Left colon (tissue), 2 donors: ENCODE data around the gene EYS. TPM values are rescaled to one million over a fixed set of nuclear protein-coding genes. Genes with fewer than 3 reads are reported as not detected.

Experiments
- ATAC-seq: fragments of 200-7000 bp; cut with Tn5 transposase; one replicate; pipeline ENCODE4 v1.9.1; 2020; ENCODE audit warnings: mild to moderate bottlenecking, moderate library complexity
- DNase-seq, 2 donors: peaks; one replicate each; pipeline ENCODE4 v3.0.0-alpha.2; 2020
- intact Hi-C, 2 donors: fragments of 100-400 bp; cut with DNase I in 1 of 2; cut with micrococcal nuclease in 1 of 2; formaldehyde crosslinking; loops; one replicate each; pipeline versions ENCODE4 v1.11.2 to v1.14.0; 2022; cut with DNase I, micrococcal nuclease
- total RNA-seq, 2 donors: library from RNA; stranded (reverse); fragmentation: NEBNext Ultra II Directional; extraction: Animal tissue kit (Norgen Biotek cat#: 25700); gene quantifications; one replicate each; pipeline ENCODE4 v1.2.1, GENCODE V29; 2021
- donor health status: DM: no; HTN: no; CAD: no.
- donor health status: DM: yes; HTN: yes; CAD: no.

EYS gene
- total RNA-seq, 2 donors from 2014 or later = 0.59 to 1.3 TPM

DNA sequence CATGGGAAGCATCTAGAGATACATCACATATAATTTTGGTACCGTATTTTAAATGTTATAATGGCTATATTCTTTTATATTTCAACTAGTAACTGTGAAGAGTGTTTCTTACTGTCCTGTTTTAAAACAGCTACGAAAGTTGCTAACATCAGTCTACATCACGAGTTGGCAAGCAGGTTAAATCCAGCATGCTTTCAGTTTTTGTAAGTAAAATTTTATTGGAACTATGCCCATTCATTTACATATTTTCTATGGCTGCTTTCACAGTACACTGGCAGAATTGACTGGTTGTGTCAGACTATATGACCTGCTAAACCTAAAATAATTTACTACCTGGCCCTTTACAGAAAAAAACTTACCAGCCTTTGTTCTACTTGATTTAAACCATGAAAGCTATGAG is 1593.3 kb downstream of the EYS start:
- no peak for ATAC-seq
- intact Hi-C loops = no loop called here
- DNase-seq = no peak

DNA sequence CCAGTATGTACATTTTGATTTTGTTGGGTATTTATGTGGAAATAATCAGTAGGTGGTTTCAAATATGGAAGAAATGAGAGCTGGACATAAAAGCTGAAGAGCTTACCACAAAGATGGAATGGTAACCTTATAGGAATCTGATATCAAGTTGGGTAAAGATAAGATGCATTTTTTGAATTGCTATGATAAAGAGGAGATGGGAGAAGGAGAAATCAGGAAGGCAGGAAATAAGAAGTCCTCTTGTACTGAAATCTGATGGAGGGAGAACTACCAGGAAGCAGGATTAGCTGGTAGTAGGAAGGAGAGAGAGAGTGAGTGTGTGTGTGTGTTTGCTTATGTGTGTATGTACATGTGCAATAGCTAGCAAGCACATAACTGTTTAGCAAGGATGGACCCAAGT is 1603.0 kb downstream of the EYS start:
- no peak for DNase-seq
- ATAC-seq = no peak
- intact Hi-C loops = no loop called here

DNA sequence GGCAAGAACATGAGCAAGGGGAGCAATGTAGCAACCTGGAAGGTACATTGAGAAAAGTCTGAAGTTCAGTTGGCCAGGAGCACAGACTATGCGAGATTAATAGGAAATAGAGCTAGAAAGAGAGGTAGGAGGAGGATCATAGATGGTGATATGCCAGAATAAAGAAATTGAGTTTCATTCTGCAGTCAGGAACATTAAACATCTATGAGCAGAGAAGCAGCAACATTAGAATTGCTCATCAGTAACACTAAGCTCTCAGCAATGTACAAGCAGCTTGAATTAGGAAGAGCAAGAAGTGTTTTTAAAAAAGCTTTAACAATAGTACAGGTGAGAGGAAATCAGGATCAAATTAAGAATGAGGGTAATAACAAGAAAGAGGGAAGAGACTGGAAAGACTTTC is 1603.5 kb downstream of the EYS start:
- intact Hi-C loops = no loop called here

DNA sequence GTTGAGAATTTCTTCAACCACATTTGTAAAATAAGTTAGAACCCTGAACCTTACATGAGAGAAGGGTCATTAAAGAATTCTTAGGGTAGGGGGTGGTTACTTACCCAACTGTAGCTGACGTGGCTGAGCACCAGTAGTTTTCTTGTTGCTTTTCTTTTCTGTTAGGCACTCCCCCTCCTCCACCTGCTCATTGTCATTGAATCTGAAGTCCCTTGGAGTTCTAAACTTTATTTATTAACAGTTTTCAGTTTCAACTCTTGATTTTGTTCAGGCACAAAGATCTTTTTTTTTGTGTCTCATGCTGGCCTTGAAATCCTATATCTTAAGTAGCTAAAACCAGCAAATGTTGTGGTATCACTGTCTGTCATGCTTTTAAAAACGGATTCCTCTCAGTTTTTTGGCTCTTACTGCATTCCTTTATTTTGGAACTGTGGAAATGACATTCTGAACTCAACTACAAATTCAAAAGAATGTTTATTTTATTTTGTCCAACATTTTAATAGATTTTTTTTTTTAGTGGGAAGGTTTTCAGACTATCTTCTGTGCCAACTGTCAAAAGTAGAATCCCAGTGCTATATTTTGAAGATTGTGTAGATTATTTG is 1606.2 kb downstream of the EYS start:
- DNase-seq = no peak
- intact Hi-C loops = no loop called here
- no peak for ATAC-seq

More for the DNA sequence above, 1603.5 kb downstream of the EYS start:
- no peak for DNase-seq
- ATAC-seq = no peak

DNA sequence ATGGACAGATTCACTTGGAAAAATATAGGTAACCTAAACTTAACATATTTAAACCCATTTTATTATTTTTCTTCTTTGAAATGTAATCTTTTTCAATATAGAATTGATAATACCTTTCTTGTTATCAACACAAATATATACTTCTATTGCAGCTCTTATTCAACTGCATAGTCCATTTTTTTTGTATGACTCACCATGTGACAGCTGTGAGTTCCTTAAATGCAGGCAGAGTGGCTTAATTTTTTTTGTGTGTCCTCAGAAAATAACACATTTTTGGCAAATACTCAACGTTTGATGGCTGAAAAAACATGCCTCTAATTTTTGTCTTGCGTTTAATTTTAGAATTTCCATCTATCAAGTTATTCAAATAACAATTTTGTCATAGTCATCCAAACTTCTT is 1616.7 kb downstream of the EYS start:
- ATAC-seq = no peak
- intact Hi-C loops = no loop called here
- no peak for DNase-seq

DNA sequence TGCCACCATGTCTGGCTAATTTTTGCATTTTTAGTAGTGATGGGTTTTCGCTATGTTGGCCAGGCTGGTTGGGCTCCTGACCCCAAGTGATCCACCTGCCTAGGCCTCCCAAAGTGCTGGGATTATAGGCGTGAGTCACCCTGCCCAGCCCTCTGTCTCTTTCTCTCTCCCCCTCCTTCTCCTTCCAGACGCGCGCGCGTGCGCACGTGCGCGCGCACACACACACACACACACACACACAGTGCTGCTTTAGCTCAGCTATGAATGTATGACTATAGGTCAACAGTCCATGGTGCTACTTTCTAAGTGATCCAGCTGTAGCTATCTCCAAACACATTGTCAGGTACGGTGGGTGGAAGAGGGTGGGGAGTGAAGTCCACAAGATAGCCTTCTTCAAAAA is 1621.9 kb downstream of the EYS start:
- intact Hi-C loops = no loop called here
- ATAC-seq = peak; percentile 50
- peak; percentile 23 to 30 for DNase-seq

DNA sequence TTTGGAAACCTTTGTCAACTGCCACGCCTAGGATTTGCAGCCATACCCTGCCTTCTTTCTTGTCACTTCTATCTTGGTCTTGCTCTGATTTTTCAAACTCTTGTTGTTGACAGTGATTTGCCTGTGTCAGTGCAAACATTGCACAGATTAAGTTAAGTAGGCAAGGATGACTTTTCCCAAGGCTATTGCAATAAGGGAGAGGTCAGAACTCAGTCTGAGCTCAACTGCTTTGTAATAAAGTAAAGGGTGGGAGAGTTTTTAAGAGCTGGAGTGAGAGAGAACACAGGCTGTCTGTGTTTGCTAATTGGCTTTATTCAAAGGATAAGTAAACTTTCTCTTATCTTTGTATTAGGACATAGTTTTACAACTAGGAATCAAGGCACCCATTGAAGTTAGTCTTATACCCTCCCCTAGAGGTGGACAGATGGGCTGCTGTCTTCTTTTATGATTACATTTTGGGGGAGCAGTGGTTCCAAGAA is 1622.8 kb downstream of the EYS start:
- intact Hi-C loops = no loop called here
- ATAC-seq (peak; percentile 95), DNase-seq (no peak)

DNA sequence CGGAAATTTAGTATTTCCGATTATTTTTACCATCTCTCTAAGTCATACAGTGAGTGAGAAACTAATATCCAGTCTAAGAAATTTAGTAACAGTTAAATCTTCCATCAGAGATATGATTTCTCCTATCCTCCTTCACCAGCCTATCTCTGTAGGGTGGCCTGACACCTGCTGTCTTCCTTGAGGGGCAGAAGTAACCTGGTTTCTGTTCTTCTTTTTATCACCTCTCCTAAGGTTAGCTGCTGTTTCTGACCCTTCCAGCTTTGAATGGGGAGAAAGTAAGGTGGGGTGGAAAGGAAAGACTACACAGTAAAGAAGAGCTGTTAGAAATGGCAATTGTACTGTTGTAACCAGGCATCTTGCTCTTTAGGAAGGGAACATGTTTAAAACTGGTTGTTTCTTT is 1623.8 kb downstream of the EYS start:
- intact Hi-C loops = no loop called here
- no peak for ATAC-seq
- no peak for DNase-seq

DNA sequence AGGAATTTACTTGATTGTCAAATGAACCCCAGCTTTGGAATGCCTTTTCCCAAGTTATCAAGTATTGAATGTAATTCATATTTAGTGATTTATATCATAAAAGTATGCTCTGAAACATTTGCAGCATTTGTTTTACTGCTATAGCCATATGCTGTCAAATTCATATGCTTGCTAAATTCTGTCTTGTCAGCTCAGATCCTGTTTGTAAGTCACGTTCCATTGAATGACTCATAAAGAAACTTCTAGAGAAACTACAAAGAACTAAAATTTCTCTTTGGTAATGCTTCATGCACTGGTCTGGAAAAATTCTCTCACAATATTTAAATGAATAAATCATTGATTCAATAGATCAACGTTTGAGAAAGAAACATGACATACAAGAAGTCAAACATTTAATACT is 1625.6 kb downstream of the EYS start:
- DNase-seq = no peak
- intact Hi-C loops = no loop called here
- no peak for ATAC-seq

DNA sequence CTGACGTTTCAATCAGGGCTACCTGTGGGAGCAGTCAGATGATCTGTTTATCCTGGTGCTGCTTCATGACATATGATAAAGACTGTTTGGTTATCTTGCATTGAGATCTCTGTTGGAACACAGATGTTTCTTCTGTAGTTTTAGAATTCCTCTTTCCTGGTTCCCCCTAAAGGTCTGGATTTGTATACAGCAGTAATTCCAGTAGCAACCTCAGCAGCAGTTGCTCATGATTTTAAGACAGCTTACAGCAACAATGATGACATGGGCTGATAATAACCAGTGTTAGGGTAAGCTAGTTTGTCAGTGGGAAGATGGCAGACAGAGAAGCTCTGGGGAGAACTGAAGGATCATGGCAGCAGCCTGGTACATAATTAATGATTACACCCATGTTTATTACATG is 1632.0 kb downstream of the EYS start:
- intact Hi-C loops = no loop called here
- DNase-seq = no peak
- ATAC-seq = no peak

DNA sequence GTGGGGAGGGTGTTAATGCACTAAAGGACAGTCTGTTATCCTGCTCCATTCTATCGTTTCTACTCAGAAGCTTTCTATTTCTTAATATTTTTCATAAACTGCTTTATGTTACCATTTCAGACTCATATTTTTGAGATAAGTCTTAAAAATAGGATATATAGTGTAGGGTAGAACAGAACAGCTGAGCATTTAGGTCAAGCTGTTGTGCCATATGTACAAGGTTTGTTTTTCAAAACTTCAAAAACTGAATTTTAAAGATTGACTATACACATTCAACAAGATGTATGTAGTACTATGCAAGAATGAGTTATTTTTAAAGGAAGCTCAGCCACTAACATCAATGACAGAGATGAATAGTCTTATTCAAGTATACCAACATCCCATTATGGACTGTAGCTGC is 1634.3 kb downstream of the EYS start:
- no peak for DNase-seq
- intact Hi-C loops = no loop called here
- no peak for ATAC-seq

DNA sequence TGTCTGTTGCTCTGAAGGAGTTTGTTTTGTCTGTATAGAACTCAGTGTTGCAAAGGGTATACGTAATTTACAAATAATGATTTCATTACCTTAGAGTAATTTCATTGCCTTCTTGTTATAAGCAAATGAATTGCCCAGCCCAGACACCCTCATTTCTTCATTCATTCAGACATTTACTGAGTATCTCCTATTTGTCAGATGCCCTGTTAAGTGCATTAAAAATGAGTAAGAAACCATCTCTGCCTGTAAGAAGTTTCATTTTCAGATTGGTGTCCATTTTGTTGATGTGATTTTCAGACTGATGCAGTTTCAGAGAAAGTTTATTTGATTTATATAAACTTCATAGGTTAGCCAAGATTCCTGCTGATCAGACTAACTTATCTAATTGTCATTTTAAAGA is 1642.1 kb downstream of the EYS start:
- DNase-seq (no peak), ATAC-seq (no peak)
- intact Hi-C loops = no loop called here

DNA sequence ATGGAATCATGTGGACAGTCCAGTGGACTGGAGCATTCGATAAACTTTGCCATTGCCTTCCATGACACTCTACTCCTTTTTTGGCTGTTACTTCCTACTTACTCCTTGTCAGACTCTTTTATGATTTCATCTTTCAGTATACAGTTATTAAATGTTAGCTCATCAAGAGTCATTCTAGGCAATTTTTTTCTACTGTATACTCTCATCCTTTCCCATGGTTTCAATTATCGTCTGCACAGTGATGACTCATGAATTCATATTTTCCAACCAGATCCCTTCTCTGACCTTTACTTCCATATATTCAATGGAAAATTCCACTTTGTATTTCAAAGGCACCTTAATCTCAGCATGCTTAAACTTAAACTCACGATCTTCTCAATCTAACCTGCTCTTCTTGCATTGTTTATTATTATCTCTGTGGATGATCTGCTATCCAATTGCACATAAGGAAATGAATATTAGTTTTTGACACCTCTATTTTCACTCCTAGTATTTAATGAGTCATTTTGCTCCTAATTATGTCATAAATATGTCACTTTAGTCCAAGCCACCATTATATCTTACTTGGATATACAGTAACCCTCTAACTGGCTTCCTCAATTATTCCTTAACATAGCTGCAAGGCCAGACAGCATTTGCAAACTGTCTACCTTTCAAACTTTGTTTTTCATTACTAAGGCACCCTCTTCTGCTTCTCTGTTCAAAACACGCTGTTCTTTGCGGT is 1643.9 kb downstream of the EYS start:
- ATAC-seq (no peak), DNase-seq (no peak)
- intact Hi-C loops = no loop called here

DNA sequence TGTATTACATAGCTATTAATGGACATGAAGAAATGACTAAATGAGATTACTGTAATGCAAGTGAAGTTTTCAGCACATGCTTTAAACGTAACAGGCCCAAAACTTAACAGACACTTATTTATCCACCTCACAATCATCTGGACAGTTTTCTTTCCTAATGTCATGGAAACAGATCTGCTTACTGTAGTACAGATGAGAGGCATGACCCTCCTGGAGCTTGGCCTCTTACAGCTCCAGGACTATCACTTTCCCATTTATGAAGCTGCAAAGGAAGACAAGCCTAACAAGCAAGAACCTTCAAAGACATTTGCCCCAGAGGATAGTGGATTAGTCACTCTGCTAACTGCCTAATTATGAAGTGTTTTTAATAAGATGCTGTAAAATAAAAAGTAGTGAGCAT is 1652.2 kb downstream of the EYS start:
- intact Hi-C loops = no loop called here
- ATAC-seq = no peak

DNA sequence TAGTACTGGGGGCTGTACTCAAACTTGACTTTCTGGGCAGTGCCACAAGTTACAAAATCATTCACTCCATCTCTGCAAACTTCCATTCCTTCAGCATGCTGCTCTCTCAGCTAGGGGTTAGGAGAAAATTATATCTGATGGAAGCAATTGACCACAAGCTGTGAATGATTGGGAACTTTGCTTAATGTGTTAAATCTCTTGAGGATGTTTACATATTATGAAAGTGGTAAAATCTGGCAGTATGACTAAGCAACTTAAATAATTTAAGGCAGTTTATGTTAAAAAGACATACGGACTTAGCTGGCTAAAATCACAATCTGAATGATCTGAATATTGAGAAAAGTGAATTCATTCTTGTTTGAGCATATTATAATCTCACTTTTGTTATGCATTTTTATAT is 1656.4 kb downstream of the EYS start:
- DNase-seq = no peak
- intact Hi-C loops = no loop called here
- no peak for ATAC-seq

More for the DNA sequence above, 1652.2 kb downstream of the EYS start:
- no peak for DNase-seq

DNA sequence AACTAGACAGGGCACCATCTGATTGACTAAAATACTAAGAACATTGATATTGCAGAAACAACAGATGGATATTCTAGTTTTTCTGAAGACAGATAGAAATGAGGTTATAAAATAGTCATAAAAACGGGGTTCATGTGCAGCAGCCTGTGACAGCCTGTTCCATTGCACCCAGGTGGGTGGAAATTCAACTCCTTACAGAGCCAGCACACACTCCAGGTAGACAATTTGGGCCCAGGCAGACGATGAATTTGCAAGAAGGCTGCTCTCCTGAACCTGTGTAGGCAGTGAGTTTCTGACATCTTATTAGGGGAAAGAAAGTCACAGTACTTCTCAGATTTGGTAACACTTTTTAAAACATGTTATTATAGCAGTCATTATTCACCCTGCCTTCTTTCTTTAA is 1657.3 kb downstream of the EYS start:
- ATAC-seq (no peak), DNase-seq (no peak)
- intact Hi-C loops = no loop called here

DNA sequence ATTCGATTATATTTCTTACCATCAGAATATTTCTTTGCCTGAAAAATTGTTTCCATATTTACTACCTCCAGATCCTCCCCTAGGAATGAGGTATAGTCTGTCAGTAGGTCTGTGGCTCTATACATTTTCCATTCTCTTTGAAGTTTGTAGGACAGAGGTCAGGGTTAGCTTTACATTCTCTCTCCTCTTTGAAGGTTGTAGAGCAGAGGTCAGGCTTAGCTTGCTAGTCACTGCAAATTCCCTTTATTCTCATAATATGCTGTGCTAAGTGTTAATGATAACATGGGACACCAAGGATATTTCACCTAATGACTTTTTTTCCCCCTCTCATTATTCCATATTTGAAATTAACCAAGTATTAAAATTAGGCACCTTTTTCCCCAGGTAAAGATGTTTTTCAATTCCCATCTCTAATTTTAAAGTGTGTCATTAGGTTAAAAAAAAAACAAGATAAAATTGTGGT is 1660.2 kb downstream of the EYS start:
- ATAC-seq (no peak), DNase-seq (no peak)
- intact Hi-C loops = no loop called here

DNA sequence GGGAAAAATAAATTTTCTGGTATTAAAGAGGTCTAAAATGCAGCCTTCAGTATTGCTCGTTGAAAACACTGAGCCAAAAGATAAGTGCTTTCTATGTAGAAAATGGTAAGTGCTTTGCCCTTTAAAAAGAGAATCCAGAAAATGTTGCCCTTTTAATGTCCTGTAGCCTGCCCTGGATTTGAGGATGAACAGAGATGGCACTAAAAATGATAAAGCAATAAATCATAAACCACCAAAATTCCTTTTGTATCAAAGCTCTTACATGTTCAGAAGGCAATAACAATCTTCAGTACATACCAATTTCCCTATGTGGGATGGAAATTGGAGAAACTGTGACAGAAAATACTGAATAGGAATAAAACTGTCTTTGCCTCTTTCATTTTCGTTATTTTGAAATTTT is 1665.7 kb downstream of the EYS start:
- ATAC-seq = no peak
- intact Hi-C loops = no loop called here

DNA sequence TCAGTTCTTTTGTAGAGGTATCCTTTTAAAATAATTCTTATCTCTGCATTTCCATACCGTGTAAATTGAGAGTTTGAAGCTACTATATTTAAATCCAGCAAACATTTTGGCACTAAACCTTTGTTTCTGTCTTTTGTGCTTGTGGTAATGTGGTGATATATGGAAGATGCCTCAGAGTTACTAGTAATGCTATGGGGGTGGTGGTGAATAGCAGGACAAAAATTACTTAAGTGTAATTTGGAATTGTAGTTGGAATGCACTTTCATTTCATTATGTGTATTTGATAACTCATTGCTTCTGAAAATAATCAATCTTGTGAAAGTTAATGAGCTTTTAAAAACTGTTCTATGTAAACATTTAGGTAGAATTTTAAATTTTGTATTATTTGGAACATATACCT is 1666.9 kb downstream of the EYS start:
- intact Hi-C loops = no loop called here
- no peak for DNase-seq

More for the DNA sequence above, 1665.7 kb downstream of the EYS start:
- DNase-seq = no peak

DNA sequence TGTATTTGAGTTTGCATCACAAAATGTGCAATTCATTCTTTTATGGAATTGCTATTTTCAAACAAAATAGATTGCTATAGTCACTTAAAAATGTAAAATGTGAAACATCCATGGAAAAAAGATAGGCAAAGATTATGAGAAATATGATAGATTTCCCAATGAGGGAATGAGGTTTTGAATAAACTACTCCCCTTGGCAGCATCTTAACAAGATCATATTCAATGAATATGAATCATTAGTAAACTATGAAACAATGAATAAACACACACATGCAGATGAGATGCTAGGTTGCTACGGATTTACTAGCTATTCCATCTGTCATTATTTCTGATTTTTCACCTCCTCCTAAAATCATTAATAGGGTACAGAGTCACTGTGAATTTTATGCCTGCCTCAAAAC is 1669.6 kb downstream of the EYS start:
- intact Hi-C loops = no loop called here
- DNase-seq = no peak
- no peak for ATAC-seq

More for the DNA sequence above, 1666.9 kb downstream of the EYS start:
- no peak for ATAC-seq
